Measurements from ENCODE around the gene UBN1. TPM values are rescaled to one million over a fixed set of nuclear protein-coding genes. Genes with fewer than 3 reads are reported as not detected.

The UBN1 gene
- total RNA-seq, result 10 to 100 TPM; 12.3 to 22.7 (median 19.6) TPM

- peak; percentile 95 for DNase-seq
- WGBS, 2 donors, result 0% methylated on average over 30 of the region's 126 CpGs; no CpG with 5 or more reads in 1 of the 2 donors
- intact Hi-C loops (cut with DNase I), result loop anchor here (5.0 kb wide), 1 partner anchor 100 kb away; no protein-coding TSS in a partner anchor
Measured at GRCh38 chr16:4846901-4847773, at the start of gene UBN1, which contains the start of gene GLYR1. Gene UBN1 (plus strand): TSS chr16:4847481. CDS start chr16:4852918, 5,437 bp downstream. Gene GLYR1 (minus strand): TSS chr16:4847288. CDS start chr16:4847265, 23 bp downstream.

GRCh38 chr16:4797805-4798252 is 49.5 kb upstream of the UBN1 start:
- intact Hi-C loops (cut with DNase I), result no loop called here
- Histone ChIP-seq H3K4me1 (peaks cover 19 to 29% (median 20%) of the 10 kb centered on the region in 3 donors), H3K27me3 (no peaks in the 10 kb centered on the region), H3K27ac (no peak overlapping the region), H3K4me3 (no peak overlapping the region), H3K36me3 (peaks cover 0 to 42% (median 4%) of the 10 kb centered on the region in 3 donors), H3K9me3 (no peaks in the 10 kb centered on the region)
- no peak for DNase-seq
- TF ChIP-seq CTCF (IDR thresholded peaks at IDR 0.05), result no peak
- WGBS, 2 donors, result 100% methylated on average over 1 of the region's 22 CpGs; no CpG with 5 or more reads in 1 of the 2 donors

More at GRCh38 chr16:4846901-4847773, at the start of gene UBN1, which contains the start of gene GLYR1:
- H3K4me3 ChIP-seq, result peak within 1 kb of the TSS; percentile 82 to 93 (median 84)
- peak within 1 kb of the TSS; percentile 96 to 99 (median 98) for H3K27ac ChIP-seq
- peaks cover 27 to 64% (median 44%) of the 10 kb centered on the region in 3 donors for H3K4me1 ChIP-seq
- peaks cover 21 to 33% (median 22%) of the 10 kb centered on the region in 3 donors for H3K36me3 ChIP-seq
- no peaks in the 10 kb centered on the region for H3K27me3 ChIP-seq
- no peaks in the 10 kb centered on the region for H3K9me3 ChIP-seq
- peak in 1 of 6 experiments; percentile 13 for TF ChIP-seq CTCF (IDR thresholded peaks at IDR 0.05)
- peak in 3 of 4 donors; percentile 74 to 88 (median 85) for TF ChIP-seq POLR2A (IDR thresholded peaks at IDR 0.05)

GRCh38 chr16:4798456-4798855 is 48.8 kb upstream of the UBN1 start:
- TF ChIP-seq POLR2A (IDR thresholded peaks at IDR 0.05) (no peak), CTCF (IDR thresholded peaks at IDR 0.05) (no peak)
- peaks cover 20 to 35% (median 23%) of the 10 kb centered on the region in 3 donors for H3K4me1 ChIP-seq
- WGBS, 2 donors, result 97% methylated on average over 13 of the region's 16 CpGs; no CpG with 5 or more reads in 1 of the 2 donors
- H3K27me3 ChIP-seq, result no peaks in the 10 kb centered on the region
- intact Hi-C loops (cut with DNase I), result no loop called here
- no peaks in the 10 kb centered on the region for H3K9me3 ChIP-seq
- DNase-seq, result no peak
- no peak overlapping the region for H3K27ac ChIP-seq
- no peak overlapping the region for H3K4me3 ChIP-seq
- H3K36me3 ChIP-seq, result peaks cover 0 to 42% (median 4%) of the 10 kb centered on the region in 3 donors

GRCh38 chr16:4799171-4799855 is 48.0 kb upstream of the UBN1 start:
- Histone ChIP-seq H3K36me3 (peaks cover 0 to 45% (median 9%) of the 10 kb centered on the region in 3 donors), H3K4me3 (no peak overlapping the region), H3K27me3 (no peaks in the 10 kb centered on the region), H3K4me1 (peaks cover 20 to 39% (median 23%) of the 10 kb centered on the region in 3 donors), H3K9me3 (no peaks in the 10 kb centered on the region), H3K27ac (no peak overlapping the region)
- TF ChIP-seq POLR2A (IDR thresholded peaks at IDR 0.05) (no peak), CTCF (IDR thresholded peaks at IDR 0.05) (no peak)
- intact Hi-C loops (cut with DNase I), result no loop called here
- no peak for DNase-seq
- WGBS, 2 donors, result 79 to 87% methylated on average over 9 to 11 of the region's 19 CpGs

Data from esophagus squamous epithelium (tissue), 5 donors.